ENCODE measurements around the gene HSD11B2.

GRCh38 chr16:67464565-67464964 is 33.6 kb downstream of the HSD11B2 start:
- TF ChIP-seq YY1 (IDR thresholded peaks at IDR 0.05; ENCODE audit: low read depth, low read length) (no peak), EZH2 (IDR thresholded peaks at IDR 0.05; ENCODE audit: borderline replicate concordance, control insufficient read depth, low read depth, low read length) (no peak), CTCF (IDR thresholded peaks at IDR 0.05 in 2 of 3, conservative IDR thresholded peaks at IDR 0.05 in 1 of 3; ENCODE audit: control insufficient read depth in 2 of 3, extremely low read depth in 1 of 3, insufficient read depth in 1 of 3, low read depth in 3 of 3, low read length in 3 of 3) (no peak), POLR2A (IDR thresholded peaks at IDR 0.05; ENCODE audit: low read depth, low read length) (no peak), CREB1 (IDR thresholded peaks at IDR 0.05; ENCODE audit: low read depth) (no peak), TARDBP (IDR thresholded peaks at IDR 0.05; ENCODE audit: borderline replicate concordance) (no peak), SIN3A (IDR thresholded peaks at IDR 0.05; ENCODE audit: low read depth, low read length) (no peak), JUND (IDR thresholded peaks at IDR 0.05; ENCODE audit: low read depth, low read length) (no peak)
